KOPT-K1 (cell line): ENCODE data around the gene CHRNB1.
"Not testable (repeated sequence)": the region's sequence is repeated elsewhere in the genome, so short reads cannot be mapped to it uniquely, and the experiment has no call there.

Experiments used
- H3K27ac ChIP-seq: fragments of 200-600 bp; sonication (generic); 2 replicates; pipeline ENCODE4 v1.5.1; 2016; ENCODE audit warnings: antibody characterized with exemption, mild to moderate bottlenecking, low read depth, low read length; ENCODE audit not compliant: poor library complexity, severe bottlenecking
- H3K36me3 ChIP-seq: fragments of 200-600 bp; sonication (generic); 2 replicates; pipeline ENCODE4 v1.5.1; 2017; ENCODE audit warnings: antibody characterized with exemption, mild to moderate bottlenecking, low read length, moderate library complexity; ENCODE audit not compliant: insufficient read depth
- H3K9me3 ChIP-seq: fragments of 200-600 bp; sonication (generic); 2 replicates; pipeline ENCODE4 v1.5.1; 2017; ENCODE audit warnings: antibody characterized with exemption, low read length, mild to moderate bottlenecking; ENCODE audit not compliant: insufficient read depth, poor library complexity, severe bottlenecking

Gene CHRNB1

DNA sequence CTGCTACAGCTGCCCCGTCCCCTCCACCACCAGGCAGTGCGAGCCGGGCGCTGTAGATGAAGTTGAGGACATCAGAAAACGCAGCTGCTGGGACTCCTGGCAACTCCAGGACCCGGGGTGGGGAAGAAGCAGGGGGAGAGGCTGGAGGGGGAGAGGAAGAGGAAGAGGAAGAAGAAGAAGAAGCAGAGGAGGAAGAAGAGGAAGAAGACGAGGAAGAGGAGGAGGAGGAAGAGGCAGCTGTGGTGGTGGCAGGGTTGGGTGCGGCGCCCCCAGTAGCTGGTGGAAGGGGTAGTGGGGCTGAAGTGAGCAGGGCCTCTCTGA lies 21.4 kb downstream of the CHRNB1 start:
- Histone ChIP-seq H3K36me3 (peaks cover 43% of the 10 kb centered on the region), H3K27ac (peak overlapping the region; percentile 36)

GRCh38 chr17:7466639-7467341 lies 21.9 kb downstream of the CHRNB1 start:
- Histone ChIP-seq H3K27ac (peak overlapping the region; percentile 36), H3K9me3 (no peaks in the 10 kb centered on the region), H3K36me3 (peaks cover 39% of the 10 kb centered on the region)

More for the DNA sequence above, 21.4 kb downstream of the CHRNB1 start:
- H3K9me3 ChIP-seq, result no peaks in the 10 kb centered on the region

DNA sequence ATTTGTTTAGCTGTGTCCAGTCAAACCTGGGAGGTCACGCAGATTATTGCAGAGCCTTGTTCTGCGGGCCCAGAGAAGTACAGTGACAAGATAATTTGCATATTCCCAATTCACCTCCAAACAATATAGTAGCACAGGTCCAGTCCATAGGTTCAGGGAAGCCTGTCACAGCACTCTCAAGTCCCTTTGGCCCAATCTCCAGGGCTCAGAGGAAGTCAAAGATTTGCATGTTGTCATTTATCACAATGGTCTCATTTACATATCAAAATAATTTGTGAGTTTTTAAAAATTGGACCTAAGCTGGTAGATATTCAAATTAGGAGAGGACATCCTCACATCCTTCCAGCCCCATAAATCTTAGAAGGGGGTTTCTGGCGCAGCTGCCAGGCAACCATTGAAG lies 22.6 kb downstream of the CHRNB1 start:
- Histone ChIP-seq H3K36me3 (peaks cover 34% of the 10 kb centered on the region), H3K27ac (peak overlapping the region; percentile 36), H3K9me3 (no peaks in the 10 kb centered on the region)

DNA sequence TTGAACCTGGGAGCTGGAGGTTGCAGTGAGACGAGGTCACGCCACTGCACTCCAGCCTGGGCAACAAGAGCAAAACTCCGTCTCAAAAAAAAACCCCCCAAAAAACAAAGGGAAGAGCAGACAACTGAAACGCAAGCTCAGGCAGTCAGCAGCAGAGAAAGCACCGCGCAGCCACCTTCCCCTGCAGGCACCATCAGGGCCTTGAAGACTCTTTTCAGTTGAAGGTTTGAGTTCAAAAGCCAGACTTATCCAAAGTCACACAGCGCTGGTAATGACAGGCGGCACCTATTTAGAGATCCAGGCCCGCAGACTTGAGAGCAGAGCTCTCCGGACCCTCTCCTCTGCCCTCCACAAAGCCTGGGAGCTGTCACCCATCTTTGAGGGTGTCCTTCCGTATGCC lies 23.4 kb downstream of the CHRNB1 start:
- Histone ChIP-seq H3K9me3 (no peaks in the 10 kb centered on the region), H3K36me3 (peaks cover 26% of the 10 kb centered on the region), H3K27ac (no peak overlapping the region)

DNA sequence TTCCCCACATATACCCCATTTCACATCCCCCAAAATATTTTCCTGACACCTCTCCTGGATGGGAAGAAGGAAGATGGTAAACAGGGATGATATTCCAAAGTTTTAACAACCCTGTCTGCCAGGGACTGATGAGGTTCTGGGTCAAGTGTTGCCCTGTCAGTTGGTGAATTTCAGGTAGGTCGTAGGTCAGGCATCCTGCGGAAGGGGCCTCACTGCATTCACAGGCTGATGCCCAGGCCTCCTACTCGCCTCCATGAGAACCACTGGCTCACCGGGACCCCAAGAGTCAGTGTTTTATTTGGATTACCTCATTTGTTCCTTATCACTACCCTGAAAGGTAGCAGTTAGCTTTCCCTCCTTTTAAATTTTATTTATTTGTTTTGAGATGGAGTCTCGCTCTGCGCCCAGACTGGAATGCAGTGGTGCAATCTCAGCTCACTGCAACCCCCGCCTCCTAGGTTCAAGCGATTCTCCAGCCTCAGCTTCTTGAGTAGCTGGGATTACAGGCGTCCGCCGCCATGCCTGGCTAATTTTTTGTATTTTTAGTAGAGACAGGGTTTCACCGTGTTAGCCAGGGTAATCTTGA lies 24.0 kb downstream of the CHRNB1 start:
- Histone ChIP-seq H3K27ac (no peak overlapping the region), H3K36me3 (peaks cover 20% of the 10 kb centered on the region), H3K9me3 (no peaks in the 10 kb centered on the region)

- H3K36me3 ChIP-seq, result peaks cover 17% of the 10 kb centered on the region
- H3K9me3 ChIP-seq, H3K27ac ChIP-seq: not testable (repeated sequence)
Measured at GRCh38 chr17:7469843-7470242, 25.0 kb downstream of the CHRNB1 start.

GRCh38 chr17:7470457-7470973 lies 25.7 kb downstream of the CHRNB1 start:
- peaks cover 15% of the 10 kb centered on the region for H3K36me3 ChIP-seq
- H3K27ac ChIP-seq, H3K9me3 ChIP-seq: not testable (repeated sequence)

GRCh38 chr17:7471729-7472128 lies 26.9 kb downstream of the CHRNB1 start:
- Histone ChIP-seq H3K9me3 (no peaks in the 10 kb centered on the region), H3K36me3 (peaks cover 4% of the 10 kb centered on the region), H3K27ac (peak overlapping the region; percentile 10)

DNA sequence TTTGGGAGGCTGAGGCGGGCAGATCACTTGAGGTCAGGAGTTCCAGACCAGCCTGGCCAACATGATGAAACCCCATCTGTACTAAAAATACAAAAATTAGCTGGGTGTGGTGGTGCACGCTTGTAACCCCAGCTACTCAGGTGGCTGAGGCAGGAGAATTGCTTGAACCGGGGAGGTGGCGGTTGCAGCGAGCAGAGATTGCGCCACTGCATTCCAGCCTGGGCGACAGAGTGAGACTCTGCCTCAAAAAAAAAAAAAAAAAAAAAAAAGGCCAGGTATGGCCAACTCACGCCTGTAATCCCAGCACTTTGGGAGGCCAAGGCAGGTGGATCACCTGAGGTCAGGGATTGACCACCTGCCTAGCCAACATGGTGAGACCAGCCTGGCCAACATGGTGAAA lies 29.9 kb downstream of the CHRNB1 start:
- not testable (repeated sequence) for H3K27ac ChIP-seq, H3K36me3 ChIP-seq, H3K9me3 ChIP-seq

- no peak overlapping the region for H3K27ac ChIP-seq
Measured at GRCh38 chr17:7475764-7476422, 31.0 kb downstream of the CHRNB1 start.

DNA sequence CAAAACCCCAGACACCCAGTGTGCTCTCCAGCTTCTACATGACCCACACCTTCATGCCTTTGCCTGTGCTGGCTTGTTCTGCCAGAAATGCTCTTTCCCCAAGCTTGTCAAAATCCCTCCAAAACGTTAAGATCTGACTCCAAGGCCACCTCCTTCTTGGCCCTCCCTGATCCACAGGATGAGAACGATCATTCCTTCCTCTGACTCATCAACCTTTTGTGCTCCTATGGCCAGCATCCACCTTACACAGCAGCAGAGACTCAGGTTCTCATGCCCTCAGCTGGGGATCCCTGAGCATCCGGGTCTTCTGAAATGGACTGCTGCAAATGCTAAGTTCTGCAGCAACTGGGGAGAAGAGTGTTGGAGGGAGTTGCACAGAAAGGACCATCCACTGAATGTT lies 31.6 kb downstream of the CHRNB1 start:
- Histone ChIP-seq H3K9me3 (no peaks in the 10 kb centered on the region), H3K27ac (no peak overlapping the region), H3K36me3 (no peaks in the 10 kb centered on the region)

More at GRCh38 chr17:7475764-7476422, 31.0 kb downstream of the CHRNB1 start:
- H3K9me3 ChIP-seq, result no peaks in the 10 kb centered on the region
- no peaks in the 10 kb centered on the region for H3K36me3 ChIP-seq

- H3K27ac ChIP-seq, result no peak overlapping the region
- no peaks in the 10 kb centered on the region for H3K9me3 ChIP-seq
- H3K36me3 ChIP-seq, result no peaks in the 10 kb centered on the region
Measured at GRCh38 chr17:7476951-7477350, 32.1 kb downstream of the CHRNB1 start.

DNA sequence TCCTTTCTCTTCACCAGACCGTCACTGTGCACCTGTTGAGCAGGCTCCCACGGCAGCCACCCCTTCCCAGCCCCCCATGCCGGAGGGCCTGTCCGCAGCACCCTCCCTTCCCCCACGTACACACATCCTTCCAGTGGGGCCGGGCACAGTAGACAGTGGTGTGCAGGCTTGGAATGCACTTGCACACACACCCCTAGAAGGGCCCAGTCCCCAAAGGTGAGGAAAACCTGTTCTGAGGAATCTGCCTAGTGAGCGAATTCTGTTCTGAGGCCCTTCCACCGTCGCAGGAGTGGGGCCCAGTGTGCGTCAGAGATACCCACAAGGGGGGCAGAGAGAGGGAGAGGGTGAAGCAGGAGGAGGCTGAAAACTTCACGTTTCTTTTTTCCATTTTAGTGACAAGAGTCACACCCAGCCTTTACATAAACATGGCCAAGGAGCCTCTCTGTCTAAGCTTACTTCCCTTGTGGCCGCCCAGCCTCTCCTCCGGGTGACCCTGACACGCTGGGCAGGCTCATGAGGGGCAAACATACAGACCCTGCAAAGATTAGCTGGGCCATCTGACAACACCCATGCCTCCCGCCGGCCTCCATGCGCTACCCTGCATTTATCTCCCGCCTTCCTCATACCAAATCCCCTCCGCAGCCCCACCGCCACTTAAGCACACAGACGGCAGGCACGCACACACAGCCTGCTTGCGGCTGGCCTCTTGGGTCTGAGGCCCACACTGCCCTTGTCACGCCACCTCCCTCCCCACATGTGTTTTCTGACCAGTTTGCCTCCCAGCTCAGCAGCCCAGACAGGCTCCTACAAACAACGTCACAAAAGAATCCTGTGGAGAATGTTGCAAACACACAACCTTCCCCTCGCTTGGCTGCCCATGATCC lies 32.8 kb downstream of the CHRNB1 start:
- H3K9me3 ChIP-seq, result no peaks in the 10 kb centered on the region
- H3K36me3 ChIP-seq, result no peaks in the 10 kb centered on the region
- H3K27ac ChIP-seq, result peak overlapping the region; percentile 20

GRCh38 chr17:7478276-7479212 lies 33.7 kb downstream of the CHRNB1 start:
- H3K9me3 ChIP-seq, result no peaks in the 10 kb centered on the region
- no peaks in the 10 kb centered on the region for H3K36me3 ChIP-seq
- peak overlapping the region; percentile 89 for H3K27ac ChIP-seq
